GM03348 (cell line): Measurements from ENCODE around the gene ERG.

ENCODE experiments used
- DNase-seq: peaks from one replicate; pipeline ENCODE4 v3.0.0; 2012; ENCODE audit warnings: low spot score

ERG gene

DNA sequence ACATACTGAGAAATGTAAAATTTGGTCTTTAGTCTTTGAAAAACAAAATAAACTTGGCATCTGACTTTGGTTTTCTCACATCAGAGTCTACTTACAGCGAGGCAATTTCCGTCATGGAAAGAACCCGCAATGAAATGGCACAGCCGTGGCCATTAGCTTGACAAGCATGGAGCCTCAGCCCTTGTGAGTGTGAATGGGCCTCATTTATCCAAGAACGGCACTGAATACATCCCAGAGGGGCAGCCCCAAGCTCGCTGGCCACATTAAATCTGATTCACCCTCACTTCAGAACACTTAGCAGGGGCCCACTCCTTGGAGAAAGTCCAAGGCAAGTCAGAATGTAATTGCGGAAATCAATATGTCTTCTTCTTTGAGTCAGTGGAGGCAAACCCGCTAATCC is 64.8 kb downstream of the ERG start:
- no peak for DNase-seq

DNA sequence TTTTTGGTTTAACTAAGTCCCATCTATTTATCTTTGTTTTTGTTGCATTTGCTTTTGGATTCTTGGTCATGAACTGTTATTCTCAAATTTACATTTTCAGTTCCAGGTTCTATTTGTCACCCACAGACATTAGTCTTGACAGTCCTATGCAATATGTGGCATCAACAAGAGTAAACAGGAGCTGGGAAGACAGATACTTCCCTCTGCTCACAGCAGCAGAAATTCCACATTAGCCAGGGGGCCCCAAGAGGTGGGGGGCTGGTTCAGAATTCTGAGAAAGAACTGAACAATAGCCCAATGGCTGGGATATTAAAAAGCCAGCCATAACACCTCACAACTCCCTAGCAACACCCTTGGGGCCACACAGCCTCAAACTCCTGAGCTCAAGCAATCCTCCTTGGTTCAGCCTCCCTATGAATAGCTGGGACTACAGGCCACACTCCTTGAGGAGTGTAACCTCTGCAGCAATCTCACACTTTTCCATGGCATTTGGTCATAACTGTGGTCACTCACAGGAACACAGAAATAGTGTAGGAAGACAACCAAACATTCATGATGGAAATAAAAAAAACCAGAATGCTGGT is 67.8 kb downstream of the ERG start:
- no peak for DNase-seq

DNA sequence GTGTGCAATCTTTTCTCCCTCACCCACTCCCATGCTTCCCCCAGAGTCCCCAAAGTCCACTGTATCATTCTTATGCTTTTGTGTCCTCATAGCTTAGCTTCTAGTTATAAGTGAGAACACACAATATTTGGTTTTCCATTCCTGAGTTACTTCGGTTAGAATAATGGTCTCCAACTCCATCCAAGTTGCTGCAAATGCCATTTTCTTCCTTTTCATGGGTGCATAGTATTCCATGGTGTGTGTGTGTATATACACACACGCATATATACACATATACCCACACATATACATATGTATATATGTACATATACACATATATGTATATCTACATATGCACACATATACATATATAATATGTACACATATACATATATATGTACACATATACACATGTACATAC is 69.3 kb downstream of the ERG start:
- DNase-seq, result no peak

DNA sequence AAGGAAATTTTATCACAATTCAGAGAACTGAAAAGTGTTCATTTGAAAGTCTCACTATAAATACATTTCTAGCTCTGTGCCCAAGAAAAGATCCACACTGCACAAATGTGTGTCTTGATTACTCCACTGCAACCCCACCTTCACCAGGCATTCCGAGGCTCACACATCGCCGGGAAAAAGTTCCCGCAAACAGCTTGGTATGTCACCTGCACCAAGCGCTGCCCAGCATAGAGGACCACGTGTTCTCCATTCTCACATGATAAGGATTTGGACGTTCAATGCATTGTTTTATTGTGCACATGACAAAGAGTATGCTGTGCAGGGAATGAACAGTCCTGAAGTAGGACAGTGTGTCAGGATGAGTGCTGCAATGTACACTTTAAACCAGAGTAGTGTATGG is 70.1 kb downstream of the ERG start:
- DNase-seq, result no peak

DNA sequence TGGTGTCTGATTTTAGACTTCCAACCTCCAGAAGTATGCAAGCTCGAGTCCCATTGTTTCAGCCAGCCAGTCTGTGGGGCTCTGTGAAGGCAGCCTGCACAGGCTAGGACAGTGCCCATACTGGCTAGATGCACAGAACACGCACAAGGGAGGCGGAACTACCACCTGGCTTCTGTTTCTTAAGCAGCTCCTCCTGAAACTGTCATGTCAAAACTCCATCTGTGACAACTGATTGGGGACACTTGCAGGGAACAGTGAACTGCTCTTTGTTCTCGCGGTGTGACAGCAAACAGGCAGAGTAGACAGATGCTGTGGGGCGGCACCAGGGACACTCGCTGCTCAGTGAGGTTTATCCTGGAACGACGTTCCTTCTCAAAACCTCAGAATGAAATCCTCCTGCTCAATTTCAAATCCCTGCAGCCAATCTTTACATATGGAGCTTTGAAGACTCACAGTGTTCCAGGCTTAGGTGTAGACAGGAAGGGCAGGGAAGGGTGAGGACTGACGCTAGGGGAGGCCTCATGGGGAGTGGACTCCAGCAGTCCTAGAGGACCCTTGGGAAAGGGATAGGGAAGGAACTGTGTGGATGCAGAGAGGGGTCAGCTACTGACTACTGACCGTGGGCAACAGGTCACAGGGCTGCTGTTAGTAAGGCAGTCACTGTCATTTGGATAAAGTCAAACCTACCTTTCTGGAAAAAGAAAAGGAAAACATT is 73.8 kb downstream of the ERG start:
- DNase-seq, result no peak

DNA sequence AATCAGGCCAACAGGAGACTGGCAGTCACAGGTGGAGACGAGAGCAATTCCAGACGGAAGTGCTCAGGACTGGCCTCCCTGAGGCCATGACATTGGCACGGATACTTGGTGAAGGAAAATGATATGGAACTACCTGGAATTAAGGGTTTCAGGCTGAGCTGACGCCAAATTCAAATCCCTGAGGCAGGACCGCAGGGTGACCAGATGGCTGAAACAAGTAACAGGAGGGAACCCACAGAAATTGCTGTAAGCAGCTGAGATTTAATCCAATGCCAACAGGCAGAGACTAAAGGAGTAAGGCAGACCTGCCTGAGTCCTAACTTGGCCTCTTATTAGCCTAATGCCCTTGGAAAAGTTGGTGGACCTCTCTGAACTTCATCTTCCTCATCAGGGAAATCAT is 76.2 kb downstream of the ERG start:
- DNase-seq, result no peak

DNA sequence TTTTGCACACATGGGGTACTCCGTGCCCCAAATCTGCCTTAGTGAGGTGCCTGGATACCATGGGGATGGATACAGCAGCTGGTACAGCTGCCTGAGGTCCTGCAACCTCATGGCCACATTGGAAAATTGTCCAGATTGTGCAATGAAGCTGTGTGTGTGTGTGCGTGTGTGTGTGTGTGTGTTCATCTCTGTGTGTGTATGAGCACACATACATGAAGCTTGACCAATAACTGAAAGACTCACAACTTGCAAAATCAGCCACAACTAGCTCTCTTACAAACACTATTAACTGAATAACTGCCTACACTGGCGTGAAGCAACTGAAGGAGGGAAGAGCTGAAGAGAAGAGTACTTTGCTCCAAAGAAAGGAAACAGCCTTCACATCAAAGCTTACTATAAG is 78.1 kb downstream of the ERG start:
- no peak for DNase-seq

DNA sequence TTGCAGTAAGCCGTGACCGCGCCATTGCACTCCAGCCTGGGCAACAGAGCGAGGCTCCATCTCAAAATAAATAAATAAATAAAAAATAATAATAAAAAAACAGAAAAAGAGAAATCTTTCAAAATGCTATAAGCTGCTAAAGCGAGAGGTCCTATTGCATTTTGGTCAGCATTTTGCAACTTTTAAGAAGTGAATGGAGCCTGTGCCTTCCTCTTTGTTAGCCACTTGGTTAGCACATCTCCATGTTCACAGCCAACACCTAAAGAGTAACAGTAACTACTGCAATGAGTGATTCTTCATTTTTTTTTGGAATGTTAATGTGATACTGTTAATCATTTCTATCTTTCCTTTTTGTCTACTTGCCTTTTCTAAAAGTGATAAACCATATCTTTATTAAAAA is 80.6 kb downstream of the ERG start:
- DNase-seq, result no peak

DNA sequence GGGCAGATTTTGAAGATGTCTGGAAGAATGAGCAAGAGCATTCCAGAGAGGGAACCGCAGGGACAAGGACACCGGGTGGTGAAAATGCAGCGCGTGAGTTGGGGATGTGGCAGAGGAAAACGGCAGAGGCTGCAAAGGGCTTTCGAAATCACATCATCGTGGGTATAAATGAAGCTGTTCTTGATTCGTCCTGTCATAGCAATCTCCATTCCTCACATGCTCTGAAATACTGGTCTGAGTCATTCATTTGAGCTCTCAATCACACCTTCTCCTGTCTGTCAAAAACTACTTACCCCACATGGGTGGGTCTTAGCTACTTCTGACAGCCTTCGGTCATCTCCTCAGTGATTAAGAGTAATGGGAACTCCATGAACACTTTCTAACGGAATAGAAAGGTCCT is 81.5 kb downstream of the ERG start:
- no peak for DNase-seq

DNA sequence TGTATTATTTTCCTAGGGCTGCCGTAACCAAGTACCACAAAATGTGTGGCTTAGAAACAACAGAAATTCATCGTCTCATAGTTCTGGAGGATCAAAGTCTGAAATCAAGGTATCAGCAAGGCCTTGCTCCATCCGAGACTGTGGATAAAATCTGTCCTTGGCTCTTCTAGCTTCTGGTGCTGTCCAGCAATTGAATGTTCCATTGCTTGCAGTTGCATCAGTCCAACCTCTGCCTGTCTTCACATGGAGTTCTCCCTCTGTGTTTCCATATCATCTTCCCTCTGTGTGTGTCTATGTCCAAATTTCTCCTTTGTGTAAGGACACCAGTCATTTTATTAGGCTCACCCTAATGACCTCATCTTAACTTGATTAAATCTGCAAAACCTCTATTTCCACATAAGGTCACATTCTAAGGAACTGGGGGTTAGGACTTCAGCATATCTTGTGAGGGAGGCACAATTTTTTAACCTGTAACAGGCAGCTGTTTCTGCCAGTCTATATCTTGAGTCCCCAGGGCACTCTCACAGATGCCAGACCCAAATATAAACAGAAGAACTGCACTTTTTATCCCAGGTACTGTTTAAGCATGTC is 84.2 kb downstream of the ERG start:
- DNase-seq, result no peak

DNA sequence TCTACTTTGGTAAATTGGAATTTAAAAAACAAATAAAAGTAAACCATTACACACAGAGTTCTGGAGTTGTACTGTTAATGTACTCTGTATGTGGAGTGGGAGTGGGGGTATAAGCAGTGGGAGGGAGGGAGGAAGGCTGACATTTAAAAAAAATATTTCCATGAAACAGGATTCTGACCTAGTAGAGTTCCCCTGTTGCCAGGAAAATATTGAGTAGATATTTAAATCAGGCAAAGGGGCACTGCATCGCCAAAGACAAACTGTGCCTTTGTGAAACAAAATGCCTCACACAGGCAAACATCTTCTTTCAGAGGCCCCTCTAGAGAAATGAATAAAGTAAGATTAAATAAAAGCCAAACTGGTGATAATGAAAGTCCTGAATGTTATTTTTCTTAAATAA is 87.8 kb downstream of the ERG start:
- no peak for DNase-seq

DNA sequence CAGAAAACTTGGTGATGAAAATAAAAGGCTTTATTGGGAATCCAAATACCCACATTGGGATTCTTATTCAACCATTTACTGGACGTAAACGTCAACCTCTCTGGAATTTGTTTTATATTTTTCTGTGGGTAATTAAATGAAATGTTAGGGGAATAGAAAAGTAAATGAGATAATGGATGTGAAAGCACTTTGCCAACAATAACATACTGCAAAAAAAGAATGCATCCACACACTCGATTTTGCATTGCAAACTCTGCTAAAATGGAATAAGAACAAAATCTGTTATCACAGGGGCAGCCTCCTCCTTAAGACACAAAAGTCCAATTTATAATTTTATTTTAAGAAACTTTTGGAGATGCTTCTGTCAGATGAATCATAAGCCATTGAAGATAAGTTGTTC is 88.4 kb downstream of the ERG start:
- DNase-seq, result no peak

DNA sequence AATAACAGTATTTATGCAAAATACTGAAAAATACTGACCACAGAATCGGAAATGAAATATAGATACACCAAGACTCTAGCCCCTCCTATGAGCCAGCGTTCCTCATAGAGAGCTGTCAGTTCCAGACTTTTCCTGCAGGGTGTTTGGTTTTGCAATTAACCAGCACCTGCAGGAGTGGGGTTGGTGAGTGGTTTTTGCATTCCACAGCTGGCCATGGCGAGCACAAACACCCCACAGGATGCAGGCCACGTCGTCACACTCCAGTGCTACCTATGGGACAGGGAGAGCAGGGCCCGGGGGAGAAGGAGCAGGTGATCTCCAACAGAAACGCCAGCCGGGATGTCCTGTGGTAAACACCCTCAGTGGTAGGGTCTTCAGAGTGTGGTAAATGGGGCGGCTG is 94.1 kb downstream of the ERG start:
- DNase-seq, result no peak

DNA sequence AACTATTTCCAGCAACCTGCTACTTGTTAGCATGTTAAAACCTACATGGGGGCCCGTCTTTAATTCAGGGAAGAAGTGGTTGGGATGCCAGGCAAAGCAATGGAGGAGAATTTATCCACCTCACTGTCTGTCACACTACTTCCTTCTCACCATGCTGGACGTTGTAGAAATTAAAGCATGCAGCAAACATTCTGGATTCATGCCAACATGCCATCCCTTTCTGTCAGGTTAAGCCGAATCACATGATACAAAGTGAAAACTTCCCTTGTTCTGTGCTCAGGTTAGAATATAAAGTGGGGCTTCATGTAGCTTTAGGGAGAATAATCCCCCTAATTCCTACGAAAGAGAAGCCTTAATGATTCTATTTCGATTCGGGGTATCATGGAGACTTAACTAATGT is 95.5 kb downstream of the ERG start:
- DNase-seq, result no peak

DNA sequence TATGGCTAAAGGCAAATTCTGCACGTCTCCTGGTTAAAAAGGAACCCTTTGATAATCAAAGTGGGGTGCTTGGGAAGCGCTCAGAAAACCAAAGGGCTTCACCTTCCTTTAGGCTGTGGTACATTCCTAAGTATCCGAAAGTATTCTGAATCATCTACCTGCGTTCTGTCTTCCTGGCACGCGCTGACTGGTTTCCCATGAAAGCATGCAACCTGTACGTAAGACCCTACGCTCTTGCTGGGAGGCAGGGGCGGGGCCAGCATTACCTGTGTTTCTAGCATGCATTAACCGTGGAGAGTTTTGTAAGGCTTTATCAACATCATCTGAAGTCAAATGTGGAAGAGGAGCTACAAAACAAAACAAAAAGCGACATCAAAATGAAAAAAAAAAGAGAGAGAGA is 96.0 kb downstream of the ERG start:
- no peak for DNase-seq

DNA sequence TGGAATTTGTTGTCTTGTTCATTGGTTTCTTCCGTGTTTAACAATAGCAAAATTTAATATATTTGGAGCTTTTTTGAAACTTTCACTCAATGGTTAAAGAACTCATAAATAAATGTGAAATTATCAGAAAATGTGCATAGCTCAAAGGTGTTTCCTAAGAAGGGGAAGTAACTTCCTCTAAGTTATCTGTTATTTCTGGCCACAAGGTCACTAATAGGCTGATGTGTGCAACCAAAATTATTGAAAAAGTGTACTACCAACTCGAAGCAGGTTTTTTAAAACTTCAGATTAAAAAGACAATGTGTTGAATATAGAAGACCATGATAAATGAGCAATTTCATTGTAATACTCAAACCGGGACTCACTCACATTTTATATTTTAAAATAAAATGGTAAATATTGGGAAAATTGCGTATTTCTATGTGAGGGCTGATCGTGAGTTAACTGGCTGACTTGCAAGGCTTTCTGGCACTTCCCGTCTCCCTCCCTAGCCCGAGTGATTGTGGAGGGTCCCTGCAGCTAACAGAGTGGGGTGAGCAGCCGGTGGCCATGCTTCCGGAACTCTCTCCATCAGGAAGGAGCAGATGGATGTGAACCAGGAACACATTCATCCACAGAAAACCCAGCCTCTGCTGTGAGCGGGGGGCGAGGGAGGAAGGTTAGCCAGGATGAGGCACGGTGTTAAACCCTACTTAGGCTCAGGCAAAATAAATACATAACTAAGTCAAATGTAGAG is 96.9 kb downstream of the ERG start:
- DNase-seq, result no peak

DNA sequence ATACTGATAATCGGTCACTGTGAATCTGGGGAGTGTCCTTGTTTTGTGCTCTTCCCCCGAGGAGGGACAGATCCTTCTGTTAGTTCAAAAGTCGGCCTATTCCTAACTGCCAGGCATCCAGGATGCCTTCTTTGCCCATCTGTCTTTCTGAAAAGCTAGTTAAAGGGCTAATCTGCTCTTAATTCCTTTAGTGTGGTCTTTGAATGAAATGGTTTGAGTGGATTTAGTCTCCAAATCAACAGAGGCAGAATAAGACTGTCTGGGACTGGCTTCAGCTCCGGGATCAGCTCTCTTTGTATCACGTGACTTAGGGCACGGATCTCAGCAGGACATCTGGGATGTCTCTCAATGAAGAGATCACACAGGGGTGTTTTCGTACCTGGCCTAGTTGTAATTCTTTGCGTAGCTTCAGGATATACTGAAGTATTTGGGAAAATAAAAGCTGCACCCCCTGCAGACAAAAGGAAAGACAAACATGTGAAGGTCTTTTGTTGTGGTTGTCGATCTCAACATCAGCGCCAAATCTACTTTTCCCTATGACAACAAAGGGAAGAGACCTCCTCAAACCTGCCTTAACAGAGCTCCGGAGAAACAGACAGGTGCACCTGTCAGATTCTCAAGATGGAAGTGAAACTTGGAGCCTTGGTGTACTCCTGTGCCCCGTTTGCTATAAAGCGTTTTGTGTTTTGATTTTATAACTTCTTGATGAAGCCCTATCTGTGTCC is 97.9 kb downstream of the ERG start:
- no peak for DNase-seq

DNA sequence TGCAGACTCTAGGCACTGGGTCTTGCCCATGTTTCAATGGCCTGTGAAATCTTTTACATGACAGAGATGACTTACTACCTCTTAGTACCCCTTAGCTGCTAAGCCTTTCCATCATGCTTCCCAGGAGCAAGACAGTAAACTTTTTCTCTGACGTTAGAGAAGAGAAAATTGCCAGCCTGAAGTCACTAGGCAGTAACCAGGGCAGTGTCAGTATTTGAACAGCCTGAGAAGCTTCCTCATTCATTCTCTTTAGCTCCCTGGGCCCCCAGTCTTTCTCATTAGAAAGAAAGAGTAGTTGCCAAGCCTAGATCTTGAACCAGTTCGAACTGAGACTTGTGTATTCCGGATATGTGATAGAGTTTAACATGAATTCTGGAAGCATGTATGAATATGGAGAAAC is 99.2 kb downstream of the ERG start:
- DNase-seq, result no peak

DNA sequence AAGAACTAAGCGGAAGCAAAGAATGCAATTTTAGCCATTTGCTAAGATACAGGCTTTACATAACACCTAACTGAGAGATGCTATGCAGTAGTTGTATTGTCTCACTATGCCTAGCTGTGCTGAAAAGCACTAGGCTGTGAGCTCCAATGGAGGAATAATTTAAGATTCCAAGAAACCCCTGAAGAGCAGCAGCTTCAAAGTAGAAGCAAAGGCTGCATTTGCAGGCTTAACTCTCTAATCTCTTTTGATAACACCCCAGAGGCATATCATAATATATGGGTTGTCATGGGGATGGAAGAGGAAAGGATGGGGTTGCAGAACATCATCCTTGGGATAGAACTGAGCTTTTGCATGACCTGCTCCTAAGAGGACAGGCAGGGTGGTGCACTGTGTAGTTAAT is 102.0 kb downstream of the ERG start:
- DNase-seq, result no peak

DNA sequence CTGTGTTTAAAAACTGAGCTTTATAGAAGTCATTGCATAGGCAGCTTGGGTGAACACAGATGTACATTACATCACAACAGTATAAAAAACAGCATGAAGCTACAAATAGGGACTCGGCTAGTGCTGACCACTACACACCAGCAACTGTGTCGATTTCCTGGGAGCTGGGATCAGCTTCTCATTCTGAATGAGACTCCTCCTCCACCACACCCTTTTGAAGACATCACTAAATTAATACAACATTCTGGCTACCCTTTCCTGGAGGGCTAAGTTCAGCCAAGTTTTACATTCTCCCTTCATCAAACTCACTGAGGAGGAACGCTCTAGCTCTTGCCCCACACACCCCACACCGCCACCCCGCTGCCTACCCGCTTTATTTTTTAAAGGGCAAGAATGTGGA is 102.7 kb downstream of the ERG start:
- DNase-seq, result no peak

DNA sequence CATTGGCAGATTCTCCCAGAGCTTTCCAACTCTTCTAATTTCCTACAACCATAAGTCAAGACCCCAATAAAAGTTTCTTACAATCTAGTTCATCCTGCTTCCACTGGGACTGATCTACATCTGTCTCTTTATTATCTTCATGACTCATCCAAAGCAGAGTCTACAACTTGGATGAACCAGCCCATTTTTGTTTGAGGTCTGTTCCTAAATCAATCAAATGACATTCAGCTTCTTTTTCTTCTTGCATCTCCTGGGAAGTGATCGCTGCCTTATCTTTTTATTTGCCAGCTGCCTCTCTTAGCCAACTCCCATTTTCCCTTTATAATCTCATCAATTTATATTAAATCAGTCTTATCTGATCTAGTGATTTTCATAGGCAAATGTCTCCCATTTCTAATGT is 105.6 kb downstream of the ERG start:
- no peak for DNase-seq

DNA sequence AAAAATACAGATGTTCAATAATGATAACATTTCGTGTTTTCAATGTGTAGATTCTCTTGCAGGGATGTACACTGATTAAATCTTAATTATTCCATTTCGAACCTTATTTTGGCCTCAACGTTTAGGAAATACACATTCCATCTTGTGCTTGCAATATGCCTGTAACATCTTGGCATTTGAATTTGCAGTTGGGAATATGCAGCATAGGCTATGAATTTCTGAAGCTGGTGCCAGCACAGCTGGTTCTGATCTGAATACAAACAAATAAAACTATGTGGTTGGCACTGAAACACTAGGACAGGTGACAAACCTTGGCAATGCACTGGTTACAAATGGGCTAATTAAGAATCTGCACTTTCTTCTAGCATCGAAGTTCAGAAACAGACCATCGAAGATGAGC is 108.4 kb downstream of the ERG start:
- no peak for DNase-seq

DNA sequence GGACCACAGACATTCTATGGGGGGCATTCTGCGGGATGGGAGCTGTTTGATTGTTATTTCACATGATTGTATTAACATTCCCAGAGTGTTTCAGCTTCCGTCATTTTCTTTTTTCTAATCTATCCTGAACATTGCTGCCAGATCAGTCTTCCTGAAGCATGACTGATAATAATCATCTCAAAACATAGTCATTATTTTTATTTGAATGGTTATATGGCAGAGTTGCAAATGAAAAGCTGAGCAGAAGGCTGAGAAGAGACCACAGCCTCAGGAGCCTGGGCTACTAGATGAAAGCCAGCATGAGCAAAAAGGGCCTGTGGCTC is 109.0 kb downstream of the ERG start:
- no peak for DNase-seq
